Stimulated activated CD8-positive, alpha-beta memory T cell treated with anti-CD3 and anti-CD28 coated beads, Interleukin-12 subunit alpha, Interleukin-12 subunit beta, amount 100 ng/mL, for 24 hours (primary cell): ENCODE results near the gene RILP.

Experiments
- DNase-seq: peaks from one replicate; pipeline ENCODE4 v3.0.0-alpha.2; 2020; ENCODE audit errors: extremely low read depth

RILP gene

GRCh38 chr17:1648173-1648962 lies 1.3 kb downstream of the RILP start:
- DNase-seq: no peak

- DNase-seq: no peak
These were observed 1.9 kb downstream of the RILP start for GRCh38 chr17:1647802-1648171.

DNA sequence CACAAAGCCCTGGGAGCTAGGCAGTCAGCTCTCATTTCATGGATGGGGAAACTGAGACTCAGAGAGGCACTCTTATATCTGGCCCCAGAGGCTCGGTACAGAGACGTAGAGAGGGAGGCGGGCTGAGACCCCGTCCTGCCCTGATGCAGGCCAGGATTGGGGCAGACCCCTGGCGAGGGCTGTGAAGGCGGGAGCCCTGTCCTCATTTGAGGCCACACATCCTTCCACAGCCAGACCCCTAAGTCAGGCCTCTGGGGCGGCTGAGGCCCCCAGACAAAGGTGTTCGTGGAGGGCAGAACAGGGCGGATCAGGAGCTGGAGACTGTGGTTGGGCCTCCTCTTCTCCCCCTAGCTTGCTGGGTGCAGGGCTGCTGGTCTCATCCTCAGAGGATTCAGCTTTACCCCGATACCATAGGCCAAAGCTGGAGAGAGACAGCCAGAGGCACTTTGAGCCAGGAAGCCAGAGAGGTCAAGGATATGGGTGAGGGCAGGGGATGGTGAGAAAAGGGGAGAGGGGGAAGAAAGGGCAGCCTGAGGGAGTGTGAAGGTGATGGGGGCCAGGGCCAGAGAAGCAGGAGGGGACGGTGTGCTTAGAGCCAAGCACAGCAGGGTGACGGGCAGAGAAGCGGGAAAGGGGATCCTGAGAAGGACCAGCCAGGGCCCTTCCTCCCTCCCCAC lies 3.3 kb downstream of the RILP start:
- no peak for DNase-seq

GRCh38 chr17:1645207-1646171 lies 4.2 kb downstream of the RILP start, which contains the start of gene SCARF1:
Gene SCARF1, minus strand, starts transcription at chr17:1645732. Its CDS starts 35 bp downstream, at chr17:1645697.
- no peak for DNase-seq

GRCh38 chr17:1644493-1645206 lies 5.0 kb downstream of the RILP start:
- DNase-seq: no peak

DNA sequence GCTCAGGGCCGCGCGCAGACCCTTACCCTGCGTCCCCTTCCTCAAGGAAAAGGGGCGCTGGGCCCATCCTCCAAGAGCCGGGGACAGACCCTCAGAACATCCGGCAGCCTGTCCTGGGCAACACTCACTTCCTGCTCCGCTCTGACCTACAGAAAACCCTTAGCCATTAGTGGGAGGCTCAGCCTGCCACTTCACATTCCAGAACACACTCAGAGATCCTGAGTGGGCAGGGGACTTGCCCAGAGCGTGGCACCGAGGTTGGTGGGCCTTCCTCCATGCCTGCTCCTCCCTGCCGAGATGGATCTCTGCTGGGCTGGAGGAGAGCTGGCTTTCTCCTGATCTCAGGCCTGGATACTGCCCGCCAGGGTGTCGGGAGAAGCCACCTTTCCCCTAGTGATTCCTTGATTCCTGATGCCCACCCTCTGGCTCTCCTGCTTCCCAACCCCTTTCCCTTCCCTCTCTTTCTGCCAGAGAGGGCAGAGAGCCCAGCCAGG lies 5.6 kb downstream of the RILP start:
- no peak for DNase-seq

DNA sequence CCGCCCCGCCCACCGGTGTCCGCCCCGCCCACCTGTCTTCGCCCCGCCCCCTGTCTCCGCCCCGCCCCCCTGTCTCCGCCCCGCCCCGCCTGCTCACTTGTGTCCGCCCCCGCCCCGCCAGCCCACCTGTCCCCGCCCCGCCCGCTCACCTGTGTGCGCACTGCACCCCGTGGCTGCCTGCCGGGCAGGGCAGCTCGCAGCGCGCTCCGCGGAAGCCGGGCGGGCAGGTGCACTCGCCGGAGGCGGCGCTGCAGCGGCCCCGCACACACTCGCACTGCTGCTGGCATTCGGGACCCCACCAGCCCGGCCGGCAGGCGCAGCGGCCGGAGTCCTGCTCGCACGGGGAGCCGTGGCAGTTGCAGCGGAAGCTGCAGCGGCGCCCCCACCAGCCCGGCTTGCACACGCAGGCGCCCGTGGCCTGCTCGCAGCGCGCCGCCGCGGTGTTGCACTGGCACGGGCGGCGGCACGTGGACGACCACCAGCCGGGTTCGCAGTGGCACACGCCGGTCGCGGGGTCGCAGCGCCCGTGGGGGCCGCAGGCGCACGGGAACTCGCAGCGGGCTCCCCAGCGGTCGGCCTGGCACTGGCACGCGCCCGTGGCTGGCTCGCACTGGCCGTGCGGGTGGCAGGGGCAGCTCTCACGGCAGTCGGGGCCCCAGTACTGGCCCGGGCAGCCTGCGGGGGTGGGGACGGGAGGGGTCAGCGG lies 6.2 kb downstream of the RILP start:
- DNase-seq: no peak

- no peak for DNase-seq
These were observed 8.6 kb downstream of the RILP start for GRCh38 chr17:1641065-1641403.

GRCh38 chr17:1640329-1641064 lies 9.2 kb downstream of the RILP start:
- DNase-seq: no peak

DNA sequence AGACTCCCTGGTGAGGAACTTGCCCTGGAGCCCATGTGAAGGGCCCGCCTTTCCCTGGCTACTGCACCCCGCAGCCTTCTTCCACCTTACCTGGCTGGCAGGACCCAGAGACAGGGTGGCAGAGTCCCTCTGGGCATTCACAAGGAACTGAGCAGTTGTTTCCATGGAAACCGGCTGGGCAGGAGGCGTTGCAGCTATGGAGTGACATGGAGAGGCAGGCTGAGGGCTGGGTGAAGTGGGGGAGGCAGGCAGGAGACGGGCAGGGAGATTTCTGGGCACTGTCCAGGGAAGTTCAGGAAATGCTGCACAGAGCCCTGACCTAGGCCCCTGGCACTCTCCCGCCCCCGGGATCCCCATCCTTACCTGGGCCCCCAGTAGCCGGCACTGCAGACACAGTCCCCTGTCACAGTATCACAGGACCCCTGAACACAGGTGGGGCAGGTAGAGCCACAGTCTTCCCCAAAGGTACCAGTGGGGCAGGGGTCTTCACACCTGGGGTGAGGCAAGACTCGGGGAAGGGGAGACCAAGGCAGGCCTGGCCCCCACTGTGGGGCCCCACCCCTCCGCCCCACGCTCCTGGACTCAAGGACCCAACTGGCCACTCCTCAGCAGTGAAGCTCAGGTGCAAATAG lies 10.0 kb downstream of the RILP start:
- no peak for DNase-seq

DNA sequence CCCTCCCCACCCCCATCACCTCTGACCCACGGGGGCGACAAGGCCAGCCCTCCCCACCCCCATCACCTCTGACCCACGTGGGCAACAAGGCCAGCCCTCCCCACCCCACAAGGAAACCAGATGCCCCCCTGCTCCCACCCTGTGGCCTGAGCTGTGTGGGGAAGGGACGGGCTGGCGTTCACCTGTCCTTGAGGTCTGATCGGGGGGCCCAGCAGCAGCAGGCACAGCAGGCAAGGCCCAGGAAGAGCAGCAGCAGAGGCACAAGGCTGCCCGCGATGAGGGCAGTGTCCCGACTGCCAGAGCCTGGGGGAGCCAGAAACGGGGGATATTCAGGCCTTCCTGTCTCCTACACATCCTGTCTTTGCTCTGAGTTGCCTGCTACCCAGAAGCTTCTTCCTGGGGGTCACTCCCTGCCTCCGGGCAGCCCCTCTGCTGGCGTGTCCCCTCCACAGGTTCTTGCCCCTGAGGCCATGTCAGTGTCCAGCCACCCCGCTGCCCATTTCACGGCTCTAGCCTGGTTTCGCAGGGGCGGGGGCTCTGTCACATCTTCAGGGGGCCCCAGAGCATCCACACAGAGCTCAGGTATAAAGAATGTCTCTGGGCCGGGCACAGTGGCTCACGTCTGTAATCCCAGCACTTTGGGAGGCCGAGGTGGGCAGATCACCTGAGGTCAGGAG lies 10.9 kb downstream of the RILP start:
- DNase-seq: no peak

GRCh38 chr17:1638171-1638590 lies 11.5 kb downstream of the RILP start:
- no peak for DNase-seq

DNA sequence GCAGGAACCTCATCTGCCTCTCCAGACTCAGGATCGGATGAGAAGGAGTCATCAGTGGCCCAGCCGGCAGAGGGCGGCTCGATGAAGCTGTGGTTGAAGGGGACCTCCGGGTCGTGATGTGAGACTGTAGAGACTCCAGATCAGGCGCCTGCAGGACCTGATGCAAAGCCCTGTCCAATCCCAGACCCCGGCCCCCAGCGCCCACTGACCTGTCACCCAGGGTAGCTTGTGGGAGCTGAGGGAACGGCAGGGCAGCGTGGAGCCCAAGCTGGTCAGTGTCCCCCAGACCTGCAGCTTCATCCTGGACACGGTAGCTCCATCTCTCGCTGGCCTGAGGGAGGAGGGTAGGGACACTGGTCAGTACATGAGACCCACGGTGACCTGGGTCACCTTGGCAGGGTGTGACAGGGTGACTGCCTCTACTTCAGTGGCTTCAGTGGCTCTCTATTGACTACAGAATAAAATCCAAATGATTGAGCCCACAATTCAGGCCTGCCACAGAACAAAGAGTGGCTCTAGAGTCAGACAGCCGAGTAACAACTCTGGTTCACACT lies 12.9 kb downstream of the RILP start:
- no peak for DNase-seq

DNA sequence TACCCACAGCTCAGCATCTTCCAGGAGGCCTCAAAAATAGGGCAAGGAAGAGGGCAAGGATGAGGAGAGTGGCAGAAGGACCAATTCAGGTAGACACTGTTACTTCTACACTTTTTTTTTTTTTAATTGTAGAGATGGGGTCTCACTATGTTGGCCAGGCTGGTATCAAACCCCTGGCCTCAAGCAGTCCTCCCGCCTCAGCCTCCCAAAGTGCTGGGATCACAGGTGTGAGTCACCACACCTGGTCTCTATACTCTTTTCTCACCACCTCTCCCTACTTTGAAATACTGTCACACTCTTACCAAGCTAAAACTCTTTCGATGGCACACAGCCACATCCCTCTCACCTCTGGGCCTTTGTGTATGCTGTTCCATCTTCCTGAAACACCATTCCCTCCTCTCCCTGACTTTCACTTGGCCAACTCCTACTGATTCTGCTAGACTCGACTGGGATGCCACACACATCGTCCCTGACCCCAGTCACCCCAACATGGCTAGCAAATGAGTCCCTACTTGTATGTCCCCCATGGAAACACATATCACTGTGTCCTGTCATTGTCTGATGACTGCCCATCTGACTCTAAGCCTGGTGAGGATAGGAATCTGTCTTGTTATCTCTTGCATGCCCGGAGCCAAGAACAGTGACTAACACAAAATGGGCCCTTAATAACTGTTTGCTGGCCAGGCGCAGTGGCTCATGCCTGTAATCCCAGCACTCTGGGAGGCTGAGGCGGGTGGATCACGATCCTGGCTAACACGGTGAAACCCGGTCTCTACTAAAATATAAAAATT lies 13.8 kb downstream of the RILP start:
- DNase-seq: no peak

DNA sequence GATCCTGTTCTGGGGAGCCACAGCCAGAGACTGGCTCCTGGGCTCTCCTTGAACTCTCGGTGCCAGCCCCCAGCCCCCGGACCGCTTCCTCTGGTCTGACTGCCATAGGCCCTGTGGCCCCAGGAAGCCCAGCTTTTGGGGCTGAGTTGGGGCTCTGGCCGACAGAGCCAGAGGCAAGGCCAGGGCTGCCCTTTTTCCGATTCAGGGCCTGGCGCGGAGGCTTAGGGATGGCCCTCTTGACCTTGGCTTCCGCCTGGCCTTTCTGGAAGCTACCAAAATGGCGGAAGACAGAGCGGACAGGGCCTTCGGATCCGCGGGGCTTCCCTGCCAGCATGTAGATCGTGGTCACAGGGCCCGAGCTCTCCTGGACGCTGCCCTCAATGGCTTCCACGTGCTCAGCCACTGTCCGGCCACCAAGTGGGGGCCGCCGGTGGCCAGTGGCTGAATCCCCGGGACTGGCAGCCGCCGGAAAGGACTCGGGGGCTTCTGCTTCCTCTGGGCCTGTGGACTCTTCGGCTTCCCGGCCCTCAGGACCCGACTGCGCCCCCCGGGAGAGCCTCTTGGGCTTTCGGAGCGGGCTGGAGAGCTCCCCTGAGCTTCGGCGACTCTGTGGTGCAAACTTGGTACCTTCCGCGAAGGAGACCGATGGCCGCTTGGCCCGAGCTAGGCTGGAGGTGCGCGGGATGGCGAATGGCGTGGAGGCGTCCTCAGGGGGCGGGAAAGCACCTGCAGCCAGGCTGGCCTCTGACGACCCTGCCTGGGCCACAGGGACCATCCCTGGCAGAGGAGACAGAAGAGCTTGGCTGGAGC lies 14.6 kb downstream of the RILP start:
- no peak for DNase-seq

DNA sequence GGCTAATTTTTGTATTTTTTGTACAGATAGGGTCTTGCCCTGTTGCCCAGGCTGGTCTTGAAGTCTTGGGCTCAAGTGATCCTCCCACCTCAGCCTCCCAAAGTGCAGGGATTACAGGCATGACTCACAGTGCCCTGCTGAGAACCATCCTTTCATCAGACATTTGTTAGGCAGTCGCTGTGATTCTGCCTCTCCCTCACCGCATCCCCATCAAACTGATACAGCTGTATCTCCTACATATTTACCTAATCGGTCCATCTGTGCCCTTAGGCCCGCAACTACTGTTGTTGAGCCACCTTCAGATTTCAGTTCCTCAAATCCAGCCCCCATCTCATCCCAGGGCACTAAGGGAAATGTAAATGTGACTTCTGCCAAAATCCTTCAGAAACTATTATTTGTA lies 19.0 kb downstream of the RILP start:
- DNase-seq: no peak
